HG03520 (cell line): ENCODE results near the gene GDF7.

Source experiments
- ATAC-seq: cut with Tn5 transposase; IDR thresholded peaks from one replicate; pipeline ENCODE4 v1.9.1; 2021; ENCODE audit warnings: mild to moderate bottlenecking, moderate library complexity; ENCODE audit not compliant: unreplicated experiment

The GDF7 gene

DNA sequence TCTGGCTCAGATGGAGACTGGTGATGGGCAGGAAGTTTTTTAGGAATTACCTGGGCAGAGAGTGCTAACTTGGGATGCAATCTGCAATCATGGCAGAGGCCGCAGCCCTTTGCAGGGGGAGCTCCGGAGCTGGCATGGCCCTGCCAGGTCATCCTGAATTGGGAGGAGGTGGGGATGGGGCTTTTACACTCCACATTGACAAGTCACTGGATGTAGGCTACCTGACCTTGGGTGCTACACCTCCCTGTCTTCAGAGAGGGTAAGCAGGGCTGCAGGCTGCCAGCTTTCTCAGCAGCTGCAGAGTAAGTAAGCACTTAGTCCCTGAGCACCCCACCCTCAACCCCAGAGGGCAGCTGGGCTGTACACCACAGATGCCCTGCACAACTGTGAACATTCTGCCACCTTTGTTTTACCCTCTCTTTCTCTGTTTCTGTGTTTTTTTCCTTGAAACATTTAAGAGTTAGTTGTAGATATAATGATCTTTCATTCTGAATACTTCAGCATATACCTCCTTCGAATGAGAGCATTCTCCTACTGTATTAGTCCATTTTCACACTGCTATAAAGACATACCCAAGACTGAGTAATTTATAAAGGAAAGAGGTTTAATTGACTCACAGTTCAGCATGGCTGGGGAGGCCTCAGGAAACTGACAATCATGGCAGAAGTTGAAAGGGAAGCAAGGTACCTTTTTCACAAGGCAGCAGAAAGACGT, 9.3 kb upstream of the GDF7 start:
- ATAC-seq, result no peak

DNA sequence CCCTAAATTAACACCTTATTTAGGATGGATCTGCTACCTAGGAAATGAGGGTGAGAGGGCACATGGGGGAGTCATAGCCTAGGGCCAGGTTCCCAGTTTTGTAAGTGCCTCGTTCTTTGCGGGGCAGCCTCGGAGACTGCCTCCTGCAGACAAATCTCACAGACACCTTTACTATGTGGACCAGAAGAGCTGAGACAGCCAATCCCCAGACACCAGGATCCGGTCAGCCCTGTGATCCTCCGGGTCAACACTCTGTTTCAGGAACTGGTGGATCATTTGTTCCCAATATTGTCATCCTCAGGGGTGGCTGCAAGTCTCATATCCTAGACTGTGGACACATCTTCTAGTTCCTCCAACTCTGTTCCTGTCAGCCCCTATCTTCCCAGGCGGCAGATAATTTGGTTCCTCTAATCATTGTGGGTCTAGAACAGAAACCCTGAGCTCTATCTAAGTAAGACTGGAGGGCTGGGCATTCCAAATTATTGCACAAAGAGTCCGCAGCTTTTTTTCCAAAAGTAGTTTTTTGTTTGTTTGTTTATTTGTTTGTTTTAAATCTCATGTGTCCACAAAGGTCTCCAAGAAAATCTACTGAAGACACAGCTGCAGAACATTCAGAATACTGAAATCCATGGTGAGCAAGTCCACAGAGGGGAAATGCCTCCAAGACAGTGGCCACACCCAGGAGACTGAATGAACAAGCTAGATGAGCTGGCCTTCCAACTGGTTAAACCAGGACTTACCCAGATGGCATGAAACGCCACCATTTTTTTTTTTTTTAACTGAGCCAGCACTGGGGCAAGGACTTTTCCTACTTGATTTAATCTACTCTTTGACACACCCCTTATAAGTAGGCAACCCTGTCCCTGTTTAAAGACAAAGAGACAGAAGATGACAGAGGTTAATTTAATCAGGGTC, 6.2 kb upstream of the GDF7 start:
- no peak for ATAC-seq

- ATAC-seq, result peak; percentile 52
Measured at GRCh38 chr2:20661421-20662307, 5.3 kb upstream of the GDF7 start.

- no peak for ATAC-seq
Measured at GRCh38 chr2:20662308-20662937, 4.5 kb upstream of the GDF7 start.

- ATAC-seq, result no peak
Measured at GRCh38 chr2:20663196-20664070, 3.5 kb upstream of the GDF7 start.

DNA sequence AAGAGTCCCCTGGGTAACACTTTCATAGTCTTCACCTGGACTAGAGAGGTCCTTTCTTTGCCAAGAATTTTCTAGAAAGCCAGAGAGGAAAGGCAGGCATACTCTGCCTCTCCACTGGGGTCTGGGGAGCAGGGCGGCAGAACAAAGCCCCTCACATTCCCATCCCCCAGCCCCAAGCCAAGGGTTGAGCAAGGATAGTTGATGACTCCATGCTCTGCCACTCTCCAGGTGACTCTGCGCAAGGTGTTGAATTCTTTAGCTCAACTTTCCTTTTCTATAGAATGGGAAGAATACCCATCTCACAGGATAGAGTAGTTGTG, 2.9 kb upstream of the GDF7 start:
- no peak for ATAC-seq

- ATAC-seq, result no peak
Measured at GRCh38 chr2:20664431-20665242, 2.3 kb upstream of the GDF7 start.

DNA sequence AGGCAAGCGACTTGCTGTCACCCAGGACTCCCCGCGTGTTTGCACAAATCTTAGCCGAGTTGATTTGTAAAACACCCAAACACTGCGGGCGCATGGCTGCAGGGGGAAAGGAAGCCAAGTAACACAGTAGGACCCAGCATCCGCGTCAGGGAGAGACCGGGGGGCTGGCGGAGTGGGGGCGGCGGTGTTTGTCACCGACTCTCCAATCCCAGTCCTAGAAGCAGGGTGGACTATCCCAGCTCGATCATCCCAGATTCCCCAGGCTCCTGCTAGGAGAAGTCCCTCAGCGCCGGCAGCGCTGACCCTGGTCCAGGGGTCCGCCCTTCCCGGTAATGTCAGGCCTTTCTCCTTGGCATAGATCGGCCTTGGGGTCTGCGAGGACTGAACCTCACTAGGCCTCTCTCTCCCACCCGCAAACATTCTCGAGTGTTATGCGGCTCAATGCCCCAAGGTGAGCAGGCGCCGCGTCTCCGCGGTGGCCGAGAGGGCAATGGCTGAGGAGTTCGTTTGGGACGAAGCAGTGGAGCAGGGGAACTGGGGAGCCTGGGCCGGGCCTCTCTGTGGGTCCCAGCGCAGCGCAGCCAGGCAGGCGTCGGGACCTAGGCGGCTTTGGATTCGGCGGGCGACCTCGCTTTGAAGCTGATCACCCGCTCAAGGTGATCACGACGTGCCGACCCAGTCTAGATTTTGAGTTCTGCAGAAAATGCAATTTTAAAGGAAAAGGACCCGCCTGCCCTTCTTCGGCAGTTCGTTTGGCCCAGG, 1.5 kb upstream of the GDF7 start:
- no peak for ATAC-seq

GRCh38 chr2:20666005-20666303, 990 bp upstream of the GDF7 start:
- ATAC-seq, result no peak

DNA sequence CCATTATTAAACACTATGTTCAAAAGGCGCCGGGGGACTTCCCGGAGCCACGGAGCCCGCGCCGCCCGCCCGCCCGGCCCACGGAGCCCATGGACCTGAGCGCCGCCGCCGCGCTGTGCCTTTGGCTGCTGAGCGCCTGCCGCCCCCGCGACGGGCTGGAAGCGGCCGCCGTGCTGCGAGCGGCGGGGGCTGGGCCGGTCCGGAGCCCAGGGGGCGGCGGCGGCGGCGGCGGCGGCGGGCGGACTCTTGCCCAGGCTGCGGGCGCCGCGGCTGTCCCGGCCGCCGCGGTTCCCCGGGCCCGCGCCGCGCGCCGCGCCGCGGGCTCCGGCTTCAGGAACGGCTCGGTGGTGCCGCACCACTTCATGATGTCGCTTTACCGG, 197 bp downstream of the GDF7 start:
- ATAC-seq, result no peak

DNA sequence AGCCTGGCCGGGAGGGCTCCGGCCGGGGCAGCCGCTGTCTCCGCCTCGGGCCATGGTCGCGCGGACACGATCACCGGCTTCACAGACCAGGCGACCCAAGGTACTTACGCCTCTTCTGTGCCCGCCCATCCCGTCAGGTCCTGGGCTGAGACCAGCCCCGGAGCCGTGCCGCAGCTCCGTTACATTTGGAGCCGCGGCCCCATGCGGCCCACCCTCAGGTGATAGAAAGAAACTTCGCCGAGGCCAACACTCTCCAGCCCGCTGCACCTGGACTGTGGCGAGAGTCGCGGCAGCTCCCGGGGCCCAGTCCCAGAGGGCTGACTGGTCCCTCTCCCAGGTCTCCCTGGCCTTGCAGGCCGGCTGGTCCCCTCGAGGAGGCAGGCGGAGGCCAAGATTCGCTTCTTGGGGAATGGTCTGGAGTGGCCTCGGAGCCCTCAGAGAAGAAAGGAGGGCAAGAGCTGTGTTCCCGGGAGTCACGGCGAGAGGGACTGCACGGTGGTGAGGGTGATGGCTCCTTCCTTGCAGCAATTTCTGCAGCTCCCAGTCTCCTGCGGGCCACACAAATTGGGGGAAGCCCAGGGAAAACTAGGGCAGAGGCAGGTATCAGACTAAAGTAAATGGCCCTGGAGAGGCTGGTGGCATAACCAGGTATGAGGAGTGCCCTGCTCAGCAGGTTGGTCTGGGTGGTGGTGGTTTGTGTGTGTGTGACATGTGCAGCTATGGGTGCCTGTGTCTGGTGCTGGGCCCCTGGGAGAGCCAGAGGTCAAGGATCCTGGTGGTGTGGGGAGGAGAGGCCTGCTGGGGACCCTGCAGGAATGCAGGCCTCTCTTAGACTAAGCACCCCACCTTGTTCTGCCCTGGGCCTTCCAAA, 822 bp downstream of the GDF7 start:
- ATAC-seq, result no peak

- no peak for ATAC-seq
Measured at GRCh38 chr2:20668451-20668850, 1.5 kb downstream of the GDF7 start.

DNA sequence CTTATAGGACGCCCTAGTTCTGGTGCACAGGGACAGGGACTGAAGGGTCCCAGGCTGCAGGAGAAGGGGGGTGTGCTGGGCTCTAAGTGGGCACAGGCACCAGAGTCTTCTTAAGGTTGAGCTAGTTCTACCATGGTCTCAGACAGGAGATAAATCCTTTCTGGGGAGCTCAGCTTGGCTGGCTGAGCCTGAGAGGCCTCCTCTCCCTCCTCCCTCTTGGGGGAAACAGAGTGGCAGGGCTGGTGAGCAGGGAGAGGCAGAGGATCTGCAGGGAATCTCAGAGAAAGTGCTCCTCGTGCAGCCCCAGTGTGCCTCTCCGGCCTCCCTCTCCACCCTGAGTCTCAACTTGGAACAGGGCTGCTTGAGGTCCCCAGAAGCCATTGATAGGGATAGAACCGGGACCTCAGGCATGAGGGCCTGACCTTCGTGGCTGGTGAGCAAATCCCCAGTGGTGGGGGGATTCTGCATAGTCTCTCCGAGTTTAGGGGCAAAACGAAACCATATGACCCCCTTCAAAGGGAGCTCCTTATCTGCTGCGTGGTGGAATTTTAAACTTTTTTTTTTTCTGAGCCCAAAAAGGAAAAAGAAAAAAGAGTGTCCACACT, 2.0 kb downstream of the GDF7 start:
- no peak for ATAC-seq

GRCh38 chr2:20669562-20670314, 2.8 kb downstream of the GDF7 start:
- ATAC-seq, result no peak

DNA sequence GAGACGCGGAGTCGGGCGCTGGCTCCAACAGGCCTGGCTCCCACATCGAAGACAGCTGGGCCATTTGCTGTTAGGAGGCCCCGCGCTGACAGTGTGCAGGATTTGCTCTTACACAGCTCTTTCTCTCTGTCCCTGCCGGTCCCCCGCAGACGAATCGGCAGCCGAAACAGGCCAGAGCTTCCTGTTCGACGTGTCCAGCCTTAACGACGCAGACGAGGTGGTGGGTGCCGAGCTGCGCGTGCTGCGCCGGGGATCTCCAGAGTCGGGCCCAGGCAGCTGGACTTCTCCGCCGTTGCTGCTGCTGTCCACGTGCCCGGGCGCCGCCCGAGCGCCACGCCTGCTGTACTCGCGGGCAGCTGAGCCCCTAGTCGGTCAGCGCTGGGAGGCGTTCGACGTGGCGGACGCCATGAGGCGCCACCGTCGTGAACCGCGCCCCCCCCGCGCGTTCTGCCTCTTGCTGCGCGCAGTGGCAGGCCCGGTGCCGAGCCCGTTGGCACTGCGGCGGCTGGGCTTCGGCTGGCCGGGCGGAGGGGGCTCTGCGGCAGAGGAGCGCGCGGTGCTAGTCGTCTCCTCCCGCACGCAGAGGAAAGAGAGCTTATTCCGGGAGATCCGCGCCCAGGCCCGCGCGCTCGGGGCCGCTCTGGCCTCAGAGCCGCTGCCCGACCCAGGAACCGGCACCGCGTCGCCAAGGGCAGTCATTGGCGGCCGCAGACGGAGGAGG, 3.5 kb downstream of the GDF7 start:
- no peak for ATAC-seq
